Osteoblast (primary cell): ENCODE results near the gene SORCS2. TPM values are rescaled to one million over a fixed set of nuclear protein-coding genes. Genes with fewer than 3 reads are reported as not detected.

Experiments used
- DNase-seq: peaks from one replicate; pipeline ENCODE4 v3.0.0; 2011; ENCODE audit warnings: low spot score, mixed read lengths; ENCODE audit not compliant: insufficient read length; ENCODE audit errors: missing footprints
- H2AFZ ChIP-seq: 2 replicates; pipeline ENCODE4 v1.6.0; 2011; ENCODE audit warnings: mild to moderate bottlenecking, low read length
- H3K27ac ChIP-seq: 2 replicates; pipeline ENCODE4 v1.5.1; 2011; ENCODE audit warnings: mild to moderate bottlenecking, low read depth, low read length, moderate library complexity
- H3K27me3 ChIP-seq: 2 replicates; pipeline ENCODE4 v1.6.0; 2012; ENCODE audit warnings: mild to moderate bottlenecking, control low read depth, inconsistent platforms, low read length, moderate library complexity; ENCODE audit not compliant: insufficient read depth
- H3K36me3 ChIP-seq: 2 replicates; pipeline ENCODE4 v1.5.1; 2011; ENCODE audit warnings: mild to moderate bottlenecking, low read length, control low read depth, moderate library complexity; ENCODE audit not compliant: insufficient read depth
- H3K4me1 ChIP-seq: 2 replicates; pipeline ENCODE4 v1.5.1; 2011; ENCODE audit warnings: mild to moderate bottlenecking, low read length, control low read depth, moderate library complexity; ENCODE audit not compliant: insufficient read depth
- H3K4me2 ChIP-seq: 2 replicates; pipeline ENCODE4 v1.6.0; 2011; ENCODE audit warnings: mild to moderate bottlenecking, low read length; ENCODE audit not compliant: insufficient read depth
- H3K4me3 ChIP-seq: fragments of 200-600 bp; sonication (generic); 3 replicates; pipeline ENCODE4 v1.5.1; 2012; ENCODE audit warnings: mild to moderate bottlenecking, low read length, inconsistent platforms; ENCODE audit not compliant: insufficient read depth
- H3K79me2 ChIP-seq: 2 replicates; pipeline ENCODE4 v1.6.0; 2012; ENCODE audit warnings: mild to moderate bottlenecking, low read length, control low read depth, inconsistent platforms; ENCODE audit not compliant: insufficient read depth
- H3K9me3 ChIP-seq: 2 replicates; pipeline ENCODE4 v1.5.1; 2011; ENCODE audit warnings: low read depth, low read length, control low read depth
- H4K20me1 ChIP-seq: 2 replicates; pipeline ENCODE4 v1.6.0; 2012; ENCODE audit warnings: mild to moderate bottlenecking, low read length, control low read depth; ENCODE audit not compliant: insufficient read depth
- CTCF ChIP-seq: IDR thresholded peaks from 2 replicates; pipeline ENCODE4 v1.5.1; 2011; ENCODE audit warnings: mild to moderate bottlenecking, low read depth, low read length, moderate library complexity; ENCODE audit errors: extremely low read depth
- total RNA-seq: library from RNA; depleted of rRNA; stranded (reverse); fragments of >200 nt; gene quantifications from 2 replicates; pipeline ENCODE4 v1.2.3, GENCODE V29; 2012

SORCS2 gene
- total RNA-seq, 1 donor = 9.0 TPM

- peaks cover 4% of the 10 kb centered on the region for H3K27me3 ChIP-seq
- no peak overlapping the region for H3K4me3 ChIP-seq
- no peak overlapping the region for H3K27ac ChIP-seq
- H3K36me3 ChIP-seq = no peaks in the 10 kb centered on the region
- H3K9me3 ChIP-seq = no peaks in the 10 kb centered on the region
- H3K4me1 ChIP-seq = peaks cover 7% of the 10 kb centered on the region
- DNase-seq = peak; percentile 25
- TF ChIP-seq CTCF = no peak
- H4K20me1 ChIP-seq = peaks cover 2% of the 10 kb centered on the region
- no peaks in the 10 kb centered on the region for H3K79me2 ChIP-seq
- H2AFZ ChIP-seq = no peak overlapping the region
- H3K4me2 ChIP-seq = no peak overlapping the region
Observed at GRCh38 chr4:7359400-7360062, 167.2 kb downstream of the SORCS2 start.

DNA sequence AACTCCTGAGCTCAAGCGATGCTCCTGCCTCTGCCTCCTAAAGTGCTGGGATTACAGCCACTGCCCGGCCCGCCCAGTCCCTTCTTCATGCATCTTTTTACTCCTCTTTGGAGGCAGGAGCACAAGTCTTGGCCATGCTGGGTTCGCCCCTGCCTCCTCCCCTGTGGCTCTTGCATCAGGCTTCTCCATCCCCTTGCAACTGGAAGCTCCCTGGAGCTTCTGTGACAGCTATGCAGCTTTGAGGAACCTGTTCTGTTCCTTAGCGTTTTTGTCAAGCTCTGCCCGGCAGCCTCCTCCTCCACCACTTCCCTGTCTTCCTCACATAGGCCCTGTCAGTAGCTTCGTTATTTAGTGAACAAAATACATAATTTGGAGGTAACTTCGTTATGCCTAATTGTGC is 168.5 kb downstream of the SORCS2 start:
- no peak overlapping the region for H3K27ac ChIP-seq
- H3K4me2 ChIP-seq = no peak overlapping the region
- no peak for TF ChIP-seq CTCF

DNA sequence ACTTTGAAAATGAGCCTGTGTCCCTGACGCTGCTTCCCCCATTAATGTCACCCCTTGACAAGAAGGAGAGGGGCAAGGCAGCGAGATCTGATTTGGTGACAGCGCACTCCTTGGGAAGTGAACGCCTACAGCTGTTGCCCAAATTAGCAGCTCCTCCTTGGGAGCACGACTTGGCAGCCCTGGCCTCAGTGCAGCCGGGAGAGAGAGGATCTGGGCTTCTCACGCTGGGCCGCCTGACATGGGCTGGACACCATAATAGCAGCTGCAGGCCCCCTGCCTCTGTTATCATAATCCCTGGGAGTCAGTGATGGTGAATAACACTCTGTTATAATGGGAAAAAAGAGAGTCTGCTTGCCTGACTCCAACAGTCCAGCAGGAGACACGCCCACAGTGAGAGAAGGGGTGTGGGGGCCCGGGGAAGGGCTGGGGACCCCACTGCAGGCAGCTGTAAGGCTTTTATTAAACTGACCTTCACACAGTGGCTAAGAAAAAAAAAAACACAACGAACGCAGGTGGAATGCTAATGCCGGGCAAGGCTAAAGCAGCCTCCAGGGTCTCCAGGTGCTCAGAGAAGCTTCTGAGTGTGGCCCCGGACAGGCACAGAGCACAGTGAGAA is 169.1 kb downstream of the SORCS2 start:
- H3K4me1 ChIP-seq = peaks cover 7% of the 10 kb centered on the region
- H2AFZ ChIP-seq = no peak overlapping the region
- peaks cover 2% of the 10 kb centered on the region for H4K20me1 ChIP-seq
- H3K9me3 ChIP-seq = no peaks in the 10 kb centered on the region
- H3K79me2 ChIP-seq = no peaks in the 10 kb centered on the region
- no peak overlapping the region for H3K27ac ChIP-seq
- peaks cover 20% of the 10 kb centered on the region for H3K27me3 ChIP-seq
- no peak overlapping the region for H3K4me2 ChIP-seq
- peak; percentile 42 for DNase-seq
- no peak overlapping the region for H3K4me3 ChIP-seq
- H3K36me3 ChIP-seq = no peaks in the 10 kb centered on the region
- TF ChIP-seq CTCF = no peak

More for the DNA sequence above, 168.5 kb downstream of the SORCS2 start:
- Histone ChIP-seq H4K20me1 (peaks cover 2% of the 10 kb centered on the region), H3K4me1 (peaks cover 7% of the 10 kb centered on the region), H3K27me3 (peaks cover 15% of the 10 kb centered on the region), H3K4me3 (no peak overlapping the region), H3K9me3 (no peaks in the 10 kb centered on the region), H3K79me2 (no peaks in the 10 kb centered on the region), H3K36me3 (no peaks in the 10 kb centered on the region), H2AFZ (no peak overlapping the region)
- DNase-seq = no peak

GRCh38 chr4:7362341-7362740 is 170.0 kb downstream of the SORCS2 start:
- peaks cover 7% of the 10 kb centered on the region for H3K4me1 ChIP-seq
- H3K27ac ChIP-seq = no peak overlapping the region
- no peaks in the 10 kb centered on the region for H3K79me2 ChIP-seq
- no peaks in the 10 kb centered on the region for H3K9me3 ChIP-seq
- H2AFZ ChIP-seq = no peak overlapping the region
- peaks cover 30% of the 10 kb centered on the region for H3K27me3 ChIP-seq
- H3K4me3 ChIP-seq = no peak overlapping the region
- no peaks in the 10 kb centered on the region for H3K36me3 ChIP-seq
- no peak overlapping the region for H3K4me2 ChIP-seq
- no peak for DNase-seq
- TF ChIP-seq CTCF = no peak
- peaks cover 2% of the 10 kb centered on the region for H4K20me1 ChIP-seq
